Activated CD8-positive, alpha-beta memory T cell treated with anti-CD3 and anti-CD28 coated beads, Interleukin-2, amount 10 ng/mL, durations not matched to agents 7 days and 5 days (primary cell): ENCODE data around the gene COPG2. TPM values are rescaled to one million over a fixed set of nuclear protein-coding genes. Genes with fewer than 3 reads are reported as not detected.
"Not testable (repeated sequence)": the region's sequence is repeated elsewhere in the genome, so short reads cannot be mapped to it uniquely, and the experiment has no call there.

Source experiments
- ATAC-seq: fragments of 150-1000 bp; cut with Tn5 transposase; one replicate; pipeline ENCODE4 v1.10.0; 2021; ENCODE audit warnings: moderate library complexity
- CTCF ChIA-PET: fragments of 350-600 bp; sonication (Branson Sonifier 250); formaldehyde crosslinking; loops from one replicate; lab custom pipeline; 2021; ENCODE audit warnings: antibody characterized with exemption; lab: Charles Lee
- DNase-seq: peaks from one replicate; pipeline ENCODE4 v3.0.0-alpha.2; 2020
- H3K27ac Mint-ChIP-seq: one replicate; pipeline ENCODE4 v1.8.0; 2021; ENCODE audit warnings: mild to moderate bottlenecking, mixed read lengths
- H3K27me3 Mint-ChIP-seq: one replicate; pipeline ENCODE4 v1.8.0; 2021; ENCODE audit warnings: mixed read lengths
- H3K36me3 Mint-ChIP-seq: one replicate; pipeline ENCODE4 v1.8.0; 2021; ENCODE audit warnings: mild to moderate bottlenecking, mixed read lengths
- H3K4me1 Mint-ChIP-seq: one replicate; pipeline ENCODE4 v1.8.0; 2021; ENCODE audit warnings: mixed read lengths
- H3K4me3 Mint-ChIP-seq: one replicate; pipeline ENCODE4 v1.8.0; 2021; ENCODE audit warnings: mild to moderate bottlenecking, moderate library complexity, mixed read lengths
- H3K9me3 Mint-ChIP-seq: one replicate; pipeline ENCODE4 v1.8.0; 2022; ENCODE audit warnings: low read depth, mixed read lengths
- total RNA-seq, 2 experiments: library from RNA; stranded (reverse); gene quantifications; one replicate each; pipeline ENCODE4 v1.2.3, GENCODE V29; 2021

COPG2 gene
- total RNA-seq, 2 experiments from 2014 or later: 17.6 to 21.1 TPM

GRCh38 chr7:130529417-130529816 is 139.1 kb downstream of the COPG2 start:
- CTCF ChIA-PET: no interaction called here
- Mint-ChIP-seq H3K27ac (no peak overlapping the region), H3K4me1 (peaks cover 2% of the 10 kb centered on the region), H3K27me3 (no peaks in the 10 kb centered on the region), H3K9me3 (no peaks in the 10 kb centered on the region), H3K4me3 (no peak overlapping the region), H3K36me3 (peaks cover 2% of the 10 kb centered on the region)
- DNase-seq: no peak
- no peak for ATAC-seq

GRCh38 chr7:130527752-130528355 is 140.7 kb downstream of the COPG2 start:
- ATAC-seq: peak; percentile 59
- peak; percentile 46 for DNase-seq
- H3K4me1 Mint-ChIP-seq, H3K9me3 Mint-ChIP-seq, CTCF ChIA-PET, H3K4me3 Mint-ChIP-seq, H3K36me3 Mint-ChIP-seq, H3K27me3 Mint-ChIP-seq: not testable (repeated sequence)
- peak overlapping the region; percentile 35 for H3K27ac Mint-ChIP-seq

DNA sequence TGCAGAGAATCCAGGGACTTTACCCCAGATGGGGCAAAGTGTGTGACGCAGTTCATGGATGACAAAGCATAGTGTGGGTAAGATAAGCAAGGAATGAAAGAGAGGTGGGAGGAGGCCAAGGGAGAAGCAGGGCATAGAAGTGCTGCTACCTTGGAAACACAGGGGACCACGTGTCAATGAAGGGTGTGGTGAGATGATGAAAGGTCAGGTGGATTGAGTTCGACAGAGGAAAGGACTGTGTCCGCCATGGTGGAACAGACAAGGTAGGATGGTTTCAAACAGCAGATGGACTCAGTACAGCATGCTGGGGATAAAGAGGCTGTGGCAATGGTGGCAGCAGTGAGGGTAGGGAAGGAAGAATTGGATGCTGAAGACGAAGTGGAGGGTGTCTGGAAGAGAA is 143.9 kb downstream of the COPG2 start:
- DNase-seq (no peak), ATAC-seq (no peak)
- Mint-ChIP-seq H3K9me3 (no peaks in the 10 kb centered on the region), H3K27ac (no peak overlapping the region), H3K36me3 (peaks cover 2% of the 10 kb centered on the region), H3K4me3 (no peak overlapping the region), H3K4me1 (peaks cover 2% of the 10 kb centered on the region), H3K27me3 (no peaks in the 10 kb centered on the region)
- CTCF ChIA-PET: no interaction called here

DNA sequence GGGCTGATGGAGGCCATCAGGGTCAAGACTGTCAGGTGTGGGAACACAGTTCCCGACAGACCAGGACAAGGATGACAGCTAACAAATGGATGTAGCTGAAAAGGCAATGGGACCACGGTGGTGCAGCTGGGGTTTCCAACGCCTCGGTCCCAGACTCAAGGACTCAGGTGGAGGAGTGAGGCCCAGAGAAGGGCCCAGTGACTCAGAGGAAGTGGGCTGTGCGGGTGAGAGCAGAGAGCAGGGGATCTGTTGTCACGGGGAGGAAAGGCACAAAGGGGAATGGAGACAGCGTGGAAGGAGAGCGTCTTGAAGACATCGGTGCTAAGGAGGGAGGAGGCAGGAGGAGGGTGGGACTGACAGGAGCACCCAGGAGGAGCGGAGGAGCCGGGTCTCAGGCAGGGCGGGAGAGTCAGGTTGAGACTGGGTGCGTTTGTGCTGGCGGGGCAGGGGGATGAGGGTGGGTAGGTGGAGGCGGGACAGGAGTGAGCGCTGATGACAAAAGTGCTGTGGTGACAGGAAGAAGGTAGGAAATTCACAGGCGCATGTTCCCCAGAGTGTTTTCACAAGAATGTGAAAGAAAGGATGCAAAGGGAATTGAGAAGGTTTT is 144.9 kb downstream of the COPG2 start:
- H3K4me3 Mint-ChIP-seq, H3K4me1 Mint-ChIP-seq, H3K36me3 Mint-ChIP-seq, H3K27me3 Mint-ChIP-seq, DNase-seq, H3K27ac Mint-ChIP-seq, H3K9me3 Mint-ChIP-seq, CTCF ChIA-PET: not testable (repeated sequence)
- peak; percentile 64 for ATAC-seq

- ATAC-seq: no peak
- H3K4me3 Mint-ChIP-seq: no peak overlapping the region
- no peaks in the 10 kb centered on the region for H3K36me3 Mint-ChIP-seq
- no peaks in the 10 kb centered on the region for H3K4me1 Mint-ChIP-seq
- H3K9me3 Mint-ChIP-seq: no peaks in the 10 kb centered on the region
- no peaks in the 10 kb centered on the region for H3K27me3 Mint-ChIP-seq
- CTCF ChIA-PET: no interaction called here
- no peak overlapping the region for H3K27ac Mint-ChIP-seq
- no peak for DNase-seq
Observed at GRCh38 chr7:130521258-130521951, 147.1 kb downstream of the COPG2 start.

DNA sequence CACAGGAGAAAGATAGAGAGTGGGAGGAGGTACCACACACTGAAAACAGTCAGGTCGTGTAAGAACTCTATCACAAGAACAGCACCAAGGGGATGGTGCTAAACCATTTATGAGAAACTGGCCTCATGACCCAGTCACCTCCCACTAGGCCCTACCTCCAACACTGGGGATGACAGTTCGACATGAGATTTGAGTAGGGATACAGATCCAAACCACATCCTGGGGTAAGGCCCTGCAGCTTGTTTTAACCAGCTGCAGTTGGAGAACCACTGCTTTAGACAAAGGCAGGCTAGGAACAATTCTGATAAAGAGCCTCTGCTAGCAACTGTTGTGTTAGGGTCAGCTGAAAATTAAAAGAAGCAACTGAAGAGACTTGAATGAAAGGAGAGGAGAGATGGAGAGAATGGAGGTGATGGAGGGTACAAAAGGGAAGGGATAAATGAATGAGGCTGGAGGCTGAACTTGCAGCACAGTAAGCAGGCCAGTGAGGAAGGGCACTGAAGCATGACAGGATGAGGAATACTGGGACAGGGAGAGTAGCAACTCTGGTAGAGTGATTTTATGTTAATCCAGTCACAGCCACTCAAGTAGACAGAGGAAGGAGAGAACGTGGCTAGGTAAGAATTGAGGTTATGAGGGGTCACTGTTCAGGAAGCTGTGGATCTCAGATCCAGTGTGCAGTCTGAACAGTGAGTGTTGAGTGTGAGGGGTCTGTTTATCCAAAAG is 153.1 kb downstream of the COPG2 start:
- ATAC-seq (no peak), DNase-seq (no peak)
- Mint-ChIP-seq H3K9me3 (no peaks in the 10 kb centered on the region), H3K27me3 (no peaks in the 10 kb centered on the region), H3K4me3 (no peak overlapping the region), H3K4me1 (no peaks in the 10 kb centered on the region), H3K27ac (no peak overlapping the region), H3K36me3 (no peaks in the 10 kb centered on the region)
- CTCF ChIA-PET: no interaction called here

DNA sequence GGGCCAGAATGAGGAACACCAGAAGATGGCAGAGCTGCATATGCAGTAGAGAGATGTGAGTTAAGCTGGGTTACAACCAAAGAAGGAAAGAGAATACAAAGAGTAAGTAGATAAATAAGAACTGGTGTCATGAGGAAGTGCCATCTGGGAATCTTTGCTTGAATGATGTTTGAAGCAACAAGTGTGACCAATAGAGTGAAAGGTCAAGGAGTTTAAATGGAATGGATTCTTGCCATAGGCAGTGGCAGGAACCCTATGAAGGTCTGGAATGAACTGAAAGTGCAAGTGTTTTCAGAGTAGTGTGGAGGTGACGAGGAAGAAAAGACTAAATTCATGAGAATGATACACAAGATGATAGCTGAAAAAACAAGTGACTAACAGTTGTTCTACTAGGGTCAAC is 155.1 kb downstream of the COPG2 start:
- H3K4me1 Mint-ChIP-seq: peaks cover 2% of the 10 kb centered on the region
- DNase-seq: no peak
- H3K27me3 Mint-ChIP-seq: no peaks in the 10 kb centered on the region
- ATAC-seq: no peak
- peaks cover 3% of the 10 kb centered on the region for H3K36me3 Mint-ChIP-seq
- no peak overlapping the region for H3K4me3 Mint-ChIP-seq
- CTCF ChIA-PET: no interaction called here
- no peak overlapping the region for H3K27ac Mint-ChIP-seq
- H3K9me3 Mint-ChIP-seq: no peaks in the 10 kb centered on the region

- peaks cover 11% of the 10 kb centered on the region for H3K36me3 Mint-ChIP-seq
- H3K4me3 Mint-ChIP-seq, H3K27ac Mint-ChIP-seq, H3K27me3 Mint-ChIP-seq, DNase-seq, H3K4me1 Mint-ChIP-seq, H3K9me3 Mint-ChIP-seq, ATAC-seq: not testable (repeated sequence)
- CTCF ChIA-PET: interaction anchor here (1.1 kb wide), 1 partner anchor 297 kb away, joined by 3 read pairs; no protein-coding TSS in a partner anchor
Observed at GRCh38 chr7:130512038-130512437, 156.5 kb downstream of the COPG2 start.

DNA sequence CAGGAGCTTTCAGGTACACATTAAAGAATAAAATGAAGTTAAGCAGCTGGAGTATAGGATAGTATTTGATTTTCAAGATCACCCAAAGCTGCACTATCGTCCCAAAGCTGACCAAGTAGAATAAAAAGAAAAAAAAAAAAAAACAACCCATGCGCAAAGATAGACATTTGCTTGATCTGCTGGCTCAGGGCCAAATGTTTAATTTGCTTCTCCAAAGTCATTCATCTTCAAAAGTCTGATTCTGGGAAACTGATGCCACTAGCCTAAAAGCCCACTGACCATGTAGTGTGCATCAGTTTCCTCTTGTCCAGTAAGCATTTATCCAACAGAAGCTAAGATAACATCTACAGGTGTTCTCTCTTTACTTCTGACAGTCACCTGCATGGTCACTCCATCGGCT is 162.2 kb downstream of the COPG2 start:
- CTCF ChIA-PET: no interaction called here
- Mint-ChIP-seq H3K4me3 (no peak overlapping the region), H3K27ac (no peak overlapping the region), H3K4me1 (peaks cover 2% of the 10 kb centered on the region), H3K9me3 (no peaks in the 10 kb centered on the region), H3K27me3 (no peaks in the 10 kb centered on the region), H3K36me3 (peaks cover 12% of the 10 kb centered on the region)
- DNase-seq (no peak), ATAC-seq (no peak)

DNA sequence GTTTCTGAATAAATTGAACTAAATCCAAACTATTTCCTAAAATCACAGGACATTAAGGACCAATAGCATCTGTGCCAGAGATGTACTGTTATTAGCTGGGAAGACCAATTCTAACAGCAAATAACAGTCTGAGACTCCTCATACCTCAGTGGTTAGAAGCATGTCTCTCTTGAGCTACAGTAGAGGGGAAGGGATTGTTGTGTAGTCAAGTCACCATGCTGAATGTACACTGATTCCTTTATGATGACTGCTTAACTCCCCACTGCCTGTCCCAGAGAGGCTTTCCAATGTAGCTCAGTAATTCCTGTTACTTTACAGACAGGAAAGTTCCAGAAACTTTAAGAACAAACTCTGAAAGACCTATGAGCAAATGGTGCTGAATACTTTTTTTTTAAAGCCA is 162.8 kb downstream of the COPG2 start:
- CTCF ChIA-PET: no interaction called here
- no peak for ATAC-seq
- H3K4me3 Mint-ChIP-seq: no peak overlapping the region

GRCh38 chr7:130500910-130501309 is 167.6 kb downstream of the COPG2 start:
- H3K27ac Mint-ChIP-seq: no peak overlapping the region
- no peak for DNase-seq
- no peaks in the 10 kb centered on the region for H3K9me3 Mint-ChIP-seq
- no peaks in the 10 kb centered on the region for H3K4me1 Mint-ChIP-seq
- H3K36me3 Mint-ChIP-seq: no peaks in the 10 kb centered on the region
- ATAC-seq: no peak
- H3K27me3 Mint-ChIP-seq: no peaks in the 10 kb centered on the region
- CTCF ChIA-PET: no interaction called here
- no peak overlapping the region for H3K4me3 Mint-ChIP-seq

More for the DNA sequence above, 162.8 kb downstream of the COPG2 start:
- H3K27ac Mint-ChIP-seq: no peak overlapping the region
- no peaks in the 10 kb centered on the region for H3K9me3 Mint-ChIP-seq
- peaks cover 12% of the 10 kb centered on the region for H3K36me3 Mint-ChIP-seq
- H3K4me1 Mint-ChIP-seq: peaks cover 2% of the 10 kb centered on the region
- H3K27me3 Mint-ChIP-seq: no peaks in the 10 kb centered on the region
- DNase-seq: no peak

GRCh38 chr7:130500463-130500862 is 168.1 kb downstream of the COPG2 start:
- no peaks in the 10 kb centered on the region for H3K27me3 Mint-ChIP-seq
- ATAC-seq: no peak
- H3K9me3 Mint-ChIP-seq: no peaks in the 10 kb centered on the region
- no peak overlapping the region for H3K4me3 Mint-ChIP-seq
- DNase-seq: no peak
- CTCF ChIA-PET: interaction anchor here (0.9 kb wide), 1 partner anchor 16 kb away, joined by 3 read pairs; no protein-coding TSS in a partner anchor
- H3K36me3 Mint-ChIP-seq: no peaks in the 10 kb centered on the region
- H3K4me1 Mint-ChIP-seq: no peaks in the 10 kb centered on the region
- no peak overlapping the region for H3K27ac Mint-ChIP-seq

DNA sequence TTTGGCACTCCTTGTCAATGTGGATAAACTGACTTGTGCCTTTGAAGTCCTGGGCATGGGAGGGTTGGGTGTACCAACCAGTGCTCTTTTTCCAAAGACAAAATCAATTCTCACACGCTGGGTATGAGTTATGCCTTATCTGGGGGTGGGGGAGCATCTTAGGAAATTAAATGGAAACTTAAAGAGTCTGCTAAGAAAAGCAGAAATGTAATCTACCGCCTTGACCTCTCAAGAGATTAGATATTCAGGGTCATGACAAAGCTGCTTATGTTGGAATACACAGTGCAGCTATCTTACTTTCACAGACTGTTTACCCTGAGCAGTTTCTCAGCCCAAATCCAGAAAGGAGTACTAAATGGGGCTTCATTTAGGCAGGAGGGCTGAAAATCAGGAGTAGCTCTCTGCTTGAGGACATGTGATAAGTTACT is 174.1 kb downstream of the COPG2 start:
- peaks cover 13% of the 10 kb centered on the region for H3K4me1 Mint-ChIP-seq
- no peak overlapping the region for H3K4me3 Mint-ChIP-seq
- H3K36me3 Mint-ChIP-seq: peaks cover 5% of the 10 kb centered on the region
- ATAC-seq: no peak
- no peaks in the 10 kb centered on the region for H3K9me3 Mint-ChIP-seq
- peaks cover 48% of the 10 kb centered on the region for H3K27me3 Mint-ChIP-seq
- CTCF ChIA-PET: no interaction called here
- no peak for DNase-seq
- no peak overlapping the region for H3K27ac Mint-ChIP-seq
